GM19023 (cell line): ENCODE data around the gene MTFP1.
"Not testable (repeated sequence)": the region's sequence is repeated elsewhere in the genome, so short reads cannot be mapped to it uniquely, and the experiment has no call there.

Experiments
- ATAC-seq: cut with Tn5 transposase; IDR thresholded peaks from one replicate; pipeline ENCODE4 v1.9.1; 2021; ENCODE audit warnings: mild to moderate bottlenecking, moderate library complexity; ENCODE audit not compliant: unreplicated experiment

Gene MTFP1

GRCh38 chr22:30425616-30426387 lies at the start of gene MTFP1:
Gene MTFP1, plus strand, starts transcription at chr22:30425768. Its CDS starts 112 bp downstream, at chr22:30425880.
- no peak for ATAC-seq

DNA sequence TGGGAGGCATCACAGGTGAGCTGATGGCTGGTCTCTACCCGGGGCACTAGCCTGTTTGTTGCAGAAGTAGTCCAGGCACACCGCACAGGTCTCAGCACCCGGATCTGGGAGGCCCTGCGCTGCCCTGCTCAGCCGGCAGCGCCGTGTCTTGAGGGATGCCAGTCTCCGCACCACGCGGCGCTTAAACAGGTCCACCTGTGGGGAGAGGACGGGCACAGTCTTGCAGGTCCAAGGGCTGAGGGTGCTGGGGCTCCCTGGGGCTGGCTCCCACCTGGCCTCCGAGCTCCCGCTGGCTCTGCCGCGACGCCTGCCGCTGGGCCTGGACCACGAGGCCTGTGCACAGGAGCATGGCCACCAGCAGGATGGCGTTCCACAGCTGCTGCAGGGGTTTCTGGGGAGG lies 45.6 kb upstream of the MTFP1 start:
- ATAC-seq: no peak

DNA sequence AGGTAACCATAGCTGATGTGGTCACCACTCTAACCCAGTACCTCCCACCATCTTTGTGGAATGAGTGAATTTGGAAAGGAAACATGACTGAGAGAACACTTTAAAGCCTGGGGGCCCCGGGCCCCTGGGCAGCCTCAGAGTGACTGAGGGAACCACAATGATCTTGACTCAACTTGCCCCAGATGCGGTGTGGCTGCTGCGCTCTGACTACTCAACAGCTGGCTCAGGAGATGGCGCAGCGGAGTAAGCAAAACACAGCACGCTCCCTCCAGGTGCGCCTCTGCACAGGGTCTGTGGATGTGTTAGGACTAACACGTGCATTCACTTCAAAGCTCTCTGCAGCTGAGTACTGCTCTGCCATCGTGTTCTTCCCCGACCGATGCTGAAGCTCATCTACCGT lies 44.3 kb upstream of the MTFP1 start:
- ATAC-seq: no peak

GRCh38 chr22:30382340-30382739 lies 43.2 kb upstream of the MTFP1 start:
- ATAC-seq: no peak

DNA sequence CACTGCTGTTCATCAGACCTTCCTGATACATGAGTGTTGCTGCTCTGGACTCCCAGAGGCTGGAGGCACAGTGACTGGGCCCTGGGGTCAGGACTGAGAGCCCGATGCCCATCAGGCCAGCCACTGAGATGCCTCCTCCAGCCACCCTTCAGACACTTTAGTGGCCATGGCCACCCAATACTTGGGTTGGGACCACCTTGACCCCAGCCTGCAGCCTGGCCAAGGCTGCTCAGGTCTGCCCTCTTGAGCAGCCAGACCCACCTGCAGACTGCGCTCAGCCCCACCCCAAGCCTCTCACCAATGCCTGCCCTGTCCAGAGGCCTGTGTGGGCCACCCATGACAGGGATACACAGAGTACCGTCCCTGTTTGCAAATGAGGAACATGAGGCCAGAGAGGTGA lies 42.5 kb upstream of the MTFP1 start:
- no peak for ATAC-seq

DNA sequence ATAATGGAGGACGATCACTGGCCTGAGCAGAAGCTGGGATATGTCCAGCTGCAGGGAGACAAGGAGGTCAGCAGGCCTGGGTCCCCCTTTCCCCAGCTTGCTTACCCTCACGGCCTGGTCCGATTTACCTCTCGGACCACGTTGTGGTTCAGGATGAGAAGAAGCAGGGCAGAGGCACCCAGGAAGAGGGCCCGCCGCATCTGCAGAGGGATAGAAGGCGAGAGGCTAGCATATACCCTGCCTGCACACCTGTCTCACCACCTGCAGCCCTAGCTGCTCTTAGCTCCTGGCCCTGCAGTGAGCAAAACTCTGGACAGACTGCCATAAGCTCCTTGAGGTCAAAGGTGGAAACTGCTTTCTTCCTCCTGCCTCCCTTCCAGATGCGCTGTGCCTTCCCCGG lies 39.6 kb upstream of the MTFP1 start:
- no peak for ATAC-seq

DNA sequence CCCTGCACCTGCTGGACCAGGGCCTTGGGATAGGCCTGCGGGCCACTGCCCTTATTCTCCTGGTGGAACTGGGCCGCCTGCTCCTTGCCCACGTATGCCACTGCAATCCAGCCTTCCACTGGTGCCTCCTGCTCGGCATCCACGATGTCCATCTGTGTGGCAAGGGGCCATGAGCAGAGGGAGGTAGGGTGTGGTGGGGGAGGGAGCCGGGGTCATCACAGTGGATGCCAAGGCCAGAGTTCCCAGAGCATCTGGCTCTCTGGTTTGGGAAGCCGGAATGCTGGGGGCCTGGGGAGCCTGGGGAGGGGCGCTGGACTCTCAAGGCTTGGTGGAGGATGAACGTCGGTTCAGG lies 39.0 kb upstream of the MTFP1 start:
- no peak for ATAC-seq

GRCh38 chr22:30386960-30387827 lies 38.4 kb upstream of the MTFP1 start, which contains the start of gene RNF215:
Gene RNF215, minus strand, starts transcription at chr22:30387411. Its CDS starts 98 bp downstream, at chr22:30387313.
- ATAC-seq: peak; percentile 63

- ATAC-seq: no peak
Observed at GRCh38 chr22:30390974-30391691, 34.4 kb upstream of the MTFP1 start.

GRCh38 chr22:30392661-30393321 lies 32.8 kb upstream of the MTFP1 start:
- no peak for ATAC-seq

DNA sequence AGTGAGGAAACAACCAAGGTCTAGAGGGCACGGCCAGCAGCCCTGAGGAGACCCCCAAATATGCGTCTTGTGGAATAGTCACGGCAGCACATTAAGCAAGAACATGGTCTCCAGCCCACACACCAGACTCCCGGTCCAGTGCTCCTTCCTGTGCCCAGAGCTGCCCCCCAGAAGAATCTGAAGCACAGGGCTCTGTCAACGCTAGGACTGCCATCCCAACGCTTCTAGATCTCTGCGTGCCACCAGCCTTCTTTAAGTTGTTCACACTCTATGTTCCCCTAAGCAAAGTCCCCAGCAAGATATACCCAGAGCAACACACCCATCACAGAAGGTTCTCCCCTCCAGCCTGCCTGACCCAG lies 32.3 kb upstream of the MTFP1 start:
- ATAC-seq: no peak

GRCh38 chr22:30393885-30394284 lies 31.7 kb upstream of the MTFP1 start:
- ATAC-seq: no peak

DNA sequence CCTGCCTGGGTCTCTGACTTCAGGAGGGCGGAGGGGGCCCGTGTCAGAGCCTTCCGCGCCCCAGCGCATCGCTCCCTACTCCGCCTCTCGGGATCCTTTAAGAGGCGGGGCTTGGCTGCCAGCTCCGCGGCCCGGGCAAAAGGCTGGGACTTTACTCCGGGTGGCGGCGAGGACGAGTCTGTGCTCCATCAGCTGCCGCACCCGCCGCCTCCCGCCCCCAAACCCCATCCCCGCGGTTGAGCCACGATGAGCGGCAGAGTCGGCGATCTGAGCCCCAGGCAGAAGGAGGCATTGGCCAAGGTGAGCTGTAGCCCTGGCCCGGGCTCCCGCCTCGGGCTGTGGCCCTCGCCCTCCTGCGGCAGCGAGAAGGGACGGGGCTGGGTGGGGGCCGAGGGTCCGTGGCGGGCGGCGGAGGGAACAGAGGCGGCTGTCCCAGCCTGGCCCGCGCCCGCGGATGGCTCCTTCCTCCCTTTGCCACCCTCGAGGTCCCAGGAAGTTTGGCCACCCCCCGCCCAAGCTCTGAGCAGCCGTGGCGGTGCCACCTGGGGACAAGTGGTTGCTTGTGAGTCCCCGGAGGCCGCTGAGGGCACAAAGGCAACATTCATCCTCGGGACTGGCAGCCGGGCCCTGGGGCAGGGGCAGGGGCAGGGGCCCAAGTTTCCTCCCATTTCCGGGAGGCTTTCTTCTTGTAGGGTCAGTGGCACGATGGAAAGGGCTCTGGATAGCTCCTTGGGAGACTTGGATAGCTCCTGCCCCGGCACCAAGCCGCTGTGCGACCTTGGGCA lies 28.5 kb upstream of the MTFP1 start, which contains the start of gene SEC14L2:
SEC14L2 (plus strand) TSS at position 148 of the 785 bp plus-strand sequence; CDS start at position 247, 99 bp downstream.
- ATAC-seq: no peak

GRCh38 chr22:30397656-30398635 lies 27.6 kb upstream of the MTFP1 start:
- ATAC-seq: no peak

GRCh38 chr22:30398685-30399680 lies 26.6 kb upstream of the MTFP1 start:
- no peak for ATAC-seq

DNA sequence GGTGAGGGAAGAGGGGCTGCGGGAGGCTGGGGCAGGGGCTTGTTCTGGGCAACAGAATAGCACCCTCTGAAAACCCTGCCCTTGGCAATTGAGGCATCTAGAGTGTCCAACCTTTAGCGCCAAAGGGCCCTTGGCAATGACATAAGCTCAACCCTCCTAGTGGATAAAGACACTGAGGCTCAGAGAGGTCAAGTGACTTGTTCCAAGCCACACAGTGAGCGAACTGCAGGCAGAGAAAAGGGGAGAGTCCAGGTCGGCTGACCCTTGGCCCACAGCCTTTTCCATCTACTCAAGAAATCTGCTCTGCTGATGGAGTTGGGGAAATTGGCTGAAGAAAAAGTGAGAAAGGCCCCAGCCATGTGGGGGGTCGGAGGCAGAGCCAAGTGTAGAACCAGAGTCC lies 25.9 kb upstream of the MTFP1 start:
- ATAC-seq: no peak

GRCh38 chr22:30400159-30400558 lies 25.4 kb upstream of the MTFP1 start:
- ATAC-seq: no peak

DNA sequence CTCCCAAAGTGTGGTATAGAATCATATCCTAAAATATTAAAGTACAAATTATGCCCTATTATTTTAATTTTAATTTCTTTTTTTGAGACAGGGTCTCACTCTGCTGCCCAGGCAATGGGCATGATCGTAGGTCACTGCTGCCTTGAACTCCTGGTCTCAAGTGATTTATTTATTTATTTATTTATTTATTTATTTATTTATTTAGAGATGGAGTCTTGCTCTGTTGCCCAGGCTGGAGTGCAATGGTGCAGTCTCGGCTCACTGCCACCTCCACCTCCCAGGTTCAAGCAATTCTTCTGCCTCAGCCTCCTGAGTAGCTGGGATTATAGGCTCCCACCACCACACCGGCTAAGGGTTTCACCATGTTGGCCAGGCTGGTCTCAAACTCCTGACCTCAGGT lies 24.5 kb upstream of the MTFP1 start:
- ATAC-seq: not testable (repeated sequence)
